SK-N-MC (cell line): ENCODE results near the gene FCGBP.

Experiments used
- DNase-seq: peaks from one replicate; pipeline ENCODE4 v3.0.0-alpha.2; 2011; ENCODE audit warnings: low read depth, low spot score
- H3K27ac ChIP-seq: fragments of 200-600 bp; sonication (generic); 2 replicates; pipeline ENCODE4 v1.5.1; 2016; ENCODE audit warnings: mixed run types
- H3K36me3 ChIP-seq: fragments of 200-600 bp; sonication (generic); 2 replicates; pipeline ENCODE4 v1.6.1; 2017; ENCODE audit warnings: antibody characterized with exemption, low read length, mixed read lengths; ENCODE audit not compliant: insufficient read depth
- H3K4me3 ChIP-seq: fragments of 200-600 bp; sonication (generic); 2 replicates; pipeline ENCODE4 v1.5.1; 2016
- H3K9ac ChIP-seq: fragments of 200-600 bp; sonication (generic); 2 replicates; pipeline ENCODE4 v1.8.0; 2017; ENCODE audit warnings: mixed run types, mixed read lengths; ENCODE audit not compliant: insufficient read length
- H3K9me3 ChIP-seq: fragments of 200-600 bp; sonication (generic); 2 replicates; pipeline ENCODE4 v1.6.1; 2017; ENCODE audit warnings: low read depth, mild to moderate bottlenecking, antibody characterized with exemption, low read length, moderate library complexity, mixed read lengths
- EZH2 ChIP-seq: fragments of 200-600 bp; sonication (generic); IDR thresholded peaks from one replicate; pipeline ENCODE4 v1.6.1; 2017; ENCODE audit warnings: antibody characterized with exemption
- FOXP2 ChIP-seq: optimal IDR thresholded peaks from 2 replicates; pipeline ENCODE3; 2011; ENCODE audit warnings: mild to moderate bottlenecking, moderate library complexity; ENCODE audit not compliant: insufficient read depth; ENCODE audit errors: extremely low read length, control extremely low read depth
- POLR2AphosphoS5 ChIP-seq: IDR thresholded peaks from 2 replicates; pipeline ENCODE4 v1.6.1; 2012; ENCODE audit warnings: mild to moderate bottlenecking, low read depth, low read length, borderline replicate concordance

FCGBP gene

GRCh38 chr19:39951686-39952085 is 17.3 kb upstream of the FCGBP start:
- peak overlapping the region; percentile 94; the same call in 1 of the 2 replicates for H3K27ac ChIP-seq

GRCh38 chr19:39951065-39951650 is 16.7 kb upstream of the FCGBP start:
- TF ChIP-seq FOXP2 = no peak
- TF ChIP-seq POLR2AphosphoS5 = no peak
- TF ChIP-seq EZH2 = no peak
- Histone ChIP-seq H3K9ac (no peak overlapping the region), H3K36me3 (no peaks in the 10 kb centered on the region), H3K27ac (0 out of 2 replicates have a peak overlapping the region, but pooled peaks have one; percentile 2), H3K4me3 (no peak overlapping the region), H3K9me3 (no peaks in the 10 kb centered on the region)
- DNase-seq = no peak

More at GRCh38 chr19:39951686-39952085, 17.3 kb upstream of the FCGBP start:
- no peaks in the 10 kb centered on the region for H3K36me3 ChIP-seq
- TF ChIP-seq POLR2AphosphoS5 (no peak), FOXP2 (no peak), EZH2 (no peak)
- H3K9ac ChIP-seq = no peak overlapping the region
- peak overlapping the region; percentile 47; the same call in 1 of the 2 replicates for H3K4me3 ChIP-seq
- no peaks in the 10 kb centered on the region for H3K9me3 ChIP-seq
- no peak for DNase-seq

GRCh38 chr19:39949026-39949747 is 14.8 kb upstream of the FCGBP start:
- Histone ChIP-seq H3K9ac (no peak overlapping the region), H3K4me3 (no peak overlapping the region), H3K9me3 (no peaks in the 10 kb centered on the region), H3K27ac (no peak overlapping the region), H3K36me3 (no peaks in the 10 kb centered on the region)
- DNase-seq = no peak
- TF ChIP-seq POLR2AphosphoS5 (no peak), FOXP2 (no peak), EZH2 (no peak)

- Histone ChIP-seq H3K36me3 (no peaks in the 10 kb centered on the region), H3K9ac (no peak overlapping the region), H3K4me3 (no peak overlapping the region), H3K9me3 (no peaks in the 10 kb centered on the region), H3K27ac (no peak overlapping the region)
- TF ChIP-seq POLR2AphosphoS5 = no peak
- TF ChIP-seq EZH2 = no peak
- TF ChIP-seq FOXP2 = no peak
- DNase-seq = no peak
Observed at GRCh38 chr19:39946532-39946931, 12.1 kb upstream of the FCGBP start.

GRCh38 chr19:39943586-39943985 is 9.2 kb upstream of the FCGBP start:
- Histone ChIP-seq H3K27ac (no peak overlapping the region), H3K9me3 (no peaks in the 10 kb centered on the region; the same call in 1 of the 2 replicates), H3K4me3 (no peak overlapping the region), H3K9ac (no peak overlapping the region), H3K36me3 (no peaks in the 10 kb centered on the region)
- DNase-seq = no peak
- no peak for TF ChIP-seq FOXP2
- no peak for TF ChIP-seq EZH2
- TF ChIP-seq POLR2AphosphoS5 = no peak

- no peaks in the 10 kb centered on the region for H3K36me3 ChIP-seq
- H3K27ac ChIP-seq = peak overlapping the region; percentile 94
- TF ChIP-seq EZH2 (no peak), POLR2AphosphoS5 (no peak), FOXP2 (no peak)
- no peaks in the 10 kb centered on the region; the same call in 1 of the 2 replicates for H3K9me3 ChIP-seq
- H3K4me3 ChIP-seq = peak overlapping the region; percentile 65
- no peak for DNase-seq
- peak overlapping the region; percentile 54 for H3K9ac ChIP-seq
Observed at GRCh38 chr19:39942366-39942730, 7.9 kb upstream of the FCGBP start.

- H3K9ac ChIP-seq = peak overlapping the region; percentile 54
- H3K9me3 ChIP-seq = no peaks in the 10 kb centered on the region; the same call in 1 of the 2 replicates
- no peak for TF ChIP-seq FOXP2
- TF ChIP-seq POLR2AphosphoS5 = peak; percentile 60; the same call in 1 of the 2 replicates
- H3K4me3 ChIP-seq = peak overlapping the region; percentile 65
- DNase-seq = peak; percentile 95
- peak overlapping the region; percentile 94 for H3K27ac ChIP-seq
- H3K36me3 ChIP-seq = no peaks in the 10 kb centered on the region
Observed at GRCh38 chr19:39941615-39942365, 7.4 kb upstream of the FCGBP start.

GRCh38 chr19:39941151-39941550 is 6.7 kb upstream of the FCGBP start:
- Histone ChIP-seq H3K9ac (no peak overlapping the region), H3K9me3 (no peaks in the 10 kb centered on the region; the same call in 1 of the 2 replicates), H3K36me3 (no peaks in the 10 kb centered on the region), H3K4me3 (peak overlapping the region; percentile 65), H3K27ac (peak overlapping the region; percentile 94)
- TF ChIP-seq POLR2AphosphoS5 = no peak
- TF ChIP-seq FOXP2 = no peak
- TF ChIP-seq EZH2 = no peak
- no peak for DNase-seq
